IPS DF 6.9 (cell line): ENCODE results near the gene SUPT3H.

Experiments used
- DNase-seq: peaks from one replicate; pipeline ENCODE4 v3.0.0-alpha.2; 2013; ENCODE audit warnings: low read depth, low spot score
- H3K27ac ChIP-seq: one replicate; pipeline ENCODE4 v1.5.1; 2013; ENCODE audit warnings: low read length, control low read depth
- H3K27me3 ChIP-seq: 2 replicates; pipeline ENCODE4 v1.6.1; 2013; ENCODE audit warnings: mild to moderate bottlenecking, low read length; ENCODE audit not compliant: control insufficient read depth, insufficient read depth
- H3K36me3 ChIP-seq: 2 replicates; pipeline ENCODE4 v1.6.1; 2013; ENCODE audit warnings: low read length; ENCODE audit not compliant: control insufficient read depth, insufficient read depth
- H3K4me1 ChIP-seq: 2 replicates; pipeline ENCODE4 v1.6.1; 2013; ENCODE audit warnings: low read length; ENCODE audit not compliant: control insufficient read depth, insufficient read depth
- H3K4me3 ChIP-seq: 2 replicates; pipeline ENCODE4 v1.5.1; 2013; ENCODE audit warnings: mild to moderate bottlenecking, low read length
- H3K9me3 ChIP-seq: 2 replicates; pipeline ENCODE4 v1.6.1; 2013; ENCODE audit warnings: low read length, inconsistent platforms; ENCODE audit not compliant: control insufficient read depth, insufficient read depth
- WGBS: extraction: QIAGEN DNeasy Blood & Tissue Kit; methylation state at CpG from one replicate; pipeline ENCODE4 v1.1.7; 2013; ENCODE audit warnings: mixed read lengths, missing lambda C conversion rate; ENCODE audit not compliant: insufficient read length, insufficient coverage; 5-methylcytosine and 5-hydroxymethylcytosine counted together

Gene SUPT3H

GRCh38 chr6:45256697-45257695 is 120.7 kb downstream of the SUPT3H start:
- Histone ChIP-seq H3K27ac (no peak overlapping the region), H3K4me3 (no peak overlapping the region), H3K9me3 (no peaks in the 10 kb centered on the region), H3K36me3 (no peaks in the 10 kb centered on the region), H3K4me1 (no peaks in the 10 kb centered on the region), H3K27me3 (no peaks in the 10 kb centered on the region)
- no peak for DNase-seq
- WGBS: no CpG with 5 or more reads among the region's 9 CpGs

GRCh38 chr6:45255434-45255833 is 122.3 kb downstream of the SUPT3H start:
- no peak overlapping the region for H3K27ac ChIP-seq
- no peaks in the 10 kb centered on the region for H3K36me3 ChIP-seq
- H3K9me3 ChIP-seq: no peaks in the 10 kb centered on the region
- H3K4me1 ChIP-seq: no peaks in the 10 kb centered on the region
- no CpG with 5 or more reads among the region's 4 CpGs for WGBS
- H3K4me3 ChIP-seq: no peak overlapping the region
- no peak for DNase-seq
- no peaks in the 10 kb centered on the region for H3K27me3 ChIP-seq

- H3K36me3 ChIP-seq: no peaks in the 10 kb centered on the region
- no CpG with 5 or more reads among the region's 1 CpG for WGBS
- no peak overlapping the region for H3K27ac ChIP-seq
- no peaks in the 10 kb centered on the region for H3K4me1 ChIP-seq
- no peaks in the 10 kb centered on the region for H3K27me3 ChIP-seq
- H3K4me3 ChIP-seq: no peak overlapping the region
- H3K9me3 ChIP-seq: no peaks in the 10 kb centered on the region
- no peak for DNase-seq
Observed at GRCh38 chr6:45254253-45254652, 123.5 kb downstream of the SUPT3H start.

GRCh38 chr6:45253453-45253852 is 124.3 kb downstream of the SUPT3H start:
- H3K4me1 ChIP-seq: no peaks in the 10 kb centered on the region

GRCh38 chr6:45231660-45232059 is 146.1 kb downstream of the SUPT3H start:
- DNase-seq: no peak
- Histone ChIP-seq H3K4me1 (no peaks in the 10 kb centered on the region), H3K27ac (no peak overlapping the region), H3K9me3 (no peaks in the 10 kb centered on the region), H3K4me3 (no peak overlapping the region), H3K36me3 (no peaks in the 10 kb centered on the region), H3K27me3 (no peaks in the 10 kb centered on the region)
- WGBS: no CpG with 5 or more reads among the region's 2 CpGs

More at GRCh38 chr6:45253453-45253852, 124.3 kb downstream of the SUPT3H start:
- no peak for DNase-seq
- Histone ChIP-seq H3K27ac (no peak overlapping the region), H3K27me3 (no peaks in the 10 kb centered on the region), H3K9me3 (no peaks in the 10 kb centered on the region), H3K4me3 (no peak overlapping the region), H3K36me3 (no peaks in the 10 kb centered on the region)
- WGBS: no CpG with 5 or more reads among the region's 6 CpGs

- Histone ChIP-seq H3K4me1 (no peaks in the 10 kb centered on the region), H3K4me3 (no peak overlapping the region), H3K27me3 (no peaks in the 10 kb centered on the region), H3K27ac (no peak overlapping the region), H3K9me3 (no peaks in the 10 kb centered on the region), H3K36me3 (no peaks in the 10 kb centered on the region)
- WGBS: no CpG with 5 or more reads among the region's 1 CpG
- DNase-seq: no peak
Observed at GRCh38 chr6:45229416-45229815, 148.3 kb downstream of the SUPT3H start.

GRCh38 chr6:45226081-45226480 is 151.7 kb downstream of the SUPT3H start:
- DNase-seq: no peak

GRCh38 chr6:45222380-45222779 is 155.4 kb downstream of the SUPT3H start:
- H3K4me3 ChIP-seq: no peak overlapping the region
- no peaks in the 10 kb centered on the region for H3K36me3 ChIP-seq
- WGBS: no CpG with 5 or more reads among the region's 1 CpG
- no peak for DNase-seq
- no peak overlapping the region for H3K27ac ChIP-seq
- no peaks in the 10 kb centered on the region for H3K27me3 ChIP-seq
- H3K4me1 ChIP-seq: no peaks in the 10 kb centered on the region
- H3K9me3 ChIP-seq: no peaks in the 10 kb centered on the region

More at GRCh38 chr6:45226081-45226480, 151.7 kb downstream of the SUPT3H start:
- no peaks in the 10 kb centered on the region for H3K9me3 ChIP-seq
- no peak overlapping the region for H3K27ac ChIP-seq
- WGBS: no CpG with 5 or more reads among the region's 2 CpGs
- no peaks in the 10 kb centered on the region for H3K27me3 ChIP-seq
- H3K4me3 ChIP-seq: no peak overlapping the region
- H3K4me1 ChIP-seq: no peaks in the 10 kb centered on the region
- no peaks in the 10 kb centered on the region for H3K36me3 ChIP-seq

- DNase-seq: no peak
- Histone ChIP-seq H3K27me3 (no peaks in the 10 kb centered on the region), H3K36me3 (no peaks in the 10 kb centered on the region), H3K4me1 (no peaks in the 10 kb centered on the region; the same call in 1 of the 2 replicates), H3K27ac (no peak overlapping the region), H3K4me3 (no peak overlapping the region), H3K9me3 (no peaks in the 10 kb centered on the region)
- no CpG with 5 or more reads among the region's 1 CpG for WGBS
Observed at GRCh38 chr6:45215759-45216158, 162.0 kb downstream of the SUPT3H start.

GRCh38 chr6:45212976-45213375 is 164.8 kb downstream of the SUPT3H start:
- H3K36me3 ChIP-seq: no peaks in the 10 kb centered on the region
- H3K27ac ChIP-seq: no peak overlapping the region
- H3K4me3 ChIP-seq: no peak overlapping the region
- no peaks in the 10 kb centered on the region; the same call in 1 of the 2 replicates for H3K4me1 ChIP-seq
- no peaks in the 10 kb centered on the region for H3K9me3 ChIP-seq
- no CpG with 5 or more reads among the region's 3 CpGs for WGBS
- no peak for DNase-seq
- no peaks in the 10 kb centered on the region for H3K27me3 ChIP-seq
